GM18873 (cell line): Measurements from ENCODE around the gene UXS1.

Experiments
- ATAC-seq: cut with Tn5 transposase; IDR thresholded peaks from one replicate; pipeline ENCODE4 v1.9.1; 2021; ENCODE audit warnings: mild to moderate bottlenecking, moderate library complexity, moderate number of reproducible peaks; ENCODE audit not compliant: unreplicated experiment, low FRiP score

Gene UXS1

DNA sequence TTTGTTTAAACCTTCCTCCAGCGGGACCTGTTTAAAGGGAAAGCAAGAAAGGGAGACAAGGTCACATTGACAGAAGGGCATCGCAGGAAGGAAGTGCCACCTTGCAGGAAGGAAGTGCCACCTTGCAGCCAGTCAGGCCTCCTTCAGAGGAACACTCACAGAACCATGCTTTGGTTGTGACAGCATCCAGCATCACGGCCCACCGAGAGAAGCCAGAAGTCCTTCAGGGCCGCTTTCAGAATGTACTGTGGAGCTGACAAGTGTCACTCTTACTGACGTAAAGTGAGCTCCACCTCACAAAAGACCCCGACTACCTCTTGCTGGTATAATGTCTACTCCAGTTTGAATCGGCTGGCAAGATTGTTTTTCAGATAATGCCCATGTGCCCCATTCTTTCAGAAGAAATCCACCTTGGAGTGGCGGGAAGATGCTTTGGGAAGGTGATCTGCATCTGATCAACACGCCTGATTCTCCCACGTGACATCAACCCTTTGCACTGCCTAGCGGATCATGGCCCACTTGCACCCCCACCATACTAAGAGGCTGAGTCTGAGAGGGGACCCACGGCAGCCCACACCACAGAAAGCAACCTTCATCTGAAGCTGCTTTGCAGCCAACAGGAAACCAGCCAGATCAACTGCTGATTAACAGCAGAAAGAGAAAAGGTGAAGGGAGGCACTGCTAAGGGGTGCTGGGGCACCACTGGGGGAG is 99.8 kb downstream of the UXS1 start:
- no peak for ATAC-seq

DNA sequence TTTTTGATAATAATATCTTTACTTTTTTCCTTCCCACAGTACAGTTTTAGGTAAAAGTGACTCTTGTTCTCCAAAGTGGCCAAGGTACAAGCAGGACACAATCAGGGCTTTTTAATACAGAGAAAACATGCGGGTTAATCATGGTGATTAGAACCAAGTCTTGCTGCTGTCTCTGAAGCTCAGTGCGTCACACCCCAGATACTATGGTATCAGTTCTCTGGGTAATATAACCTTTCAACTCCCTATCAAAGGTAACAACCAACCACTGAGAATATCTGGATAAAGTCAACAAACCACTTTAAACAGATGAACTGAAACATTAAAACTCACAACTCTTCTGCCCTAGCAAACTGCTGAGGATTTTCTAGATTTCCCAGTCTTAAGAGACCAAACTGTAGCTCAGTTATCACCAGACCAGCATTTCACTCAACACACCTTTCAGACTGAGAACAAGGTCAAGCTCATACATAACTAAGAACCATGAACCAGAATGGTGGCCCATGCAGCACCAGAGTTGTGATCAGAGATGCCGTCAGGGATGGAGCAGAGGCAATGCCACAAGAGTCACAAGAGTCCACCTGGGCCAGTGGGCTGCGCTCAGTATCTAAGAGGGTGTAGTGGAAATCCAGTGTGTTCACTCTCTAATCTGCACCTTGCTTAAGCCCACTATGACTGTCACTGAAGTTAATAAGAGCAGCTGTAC is 103.0 kb downstream of the UXS1 start:
- ATAC-seq: no peak

GRCh38 chr2:106089611-106090010 is 104.5 kb downstream of the UXS1 start:
- no peak for ATAC-seq

GRCh38 chr2:106085181-106085940 is 108.7 kb downstream of the UXS1 start:
- no peak for ATAC-seq

DNA sequence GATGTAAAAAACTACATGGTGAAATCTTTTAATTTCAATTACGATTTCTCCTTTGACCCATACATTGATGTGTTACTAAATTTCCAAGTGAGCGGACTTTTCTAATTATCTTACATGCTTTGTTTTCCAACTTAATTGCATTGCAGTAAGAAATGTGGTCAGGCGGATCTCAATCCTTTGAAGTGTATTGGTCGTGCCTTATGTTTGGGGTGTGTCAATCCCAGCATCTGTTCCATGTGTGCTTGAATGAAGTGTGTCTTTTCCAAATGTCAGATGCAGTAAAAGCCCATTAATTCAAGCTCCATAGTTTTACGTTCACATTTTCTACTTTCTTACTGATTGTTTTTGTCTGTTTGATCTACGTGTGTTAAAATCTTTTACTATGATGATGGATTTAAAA is 113.1 kb downstream of the UXS1 start:
- no peak for ATAC-seq

- ATAC-seq: no peak
These were observed 116.0 kb downstream of the UXS1 start for GRCh38 chr2:106078096-106078495.

DNA sequence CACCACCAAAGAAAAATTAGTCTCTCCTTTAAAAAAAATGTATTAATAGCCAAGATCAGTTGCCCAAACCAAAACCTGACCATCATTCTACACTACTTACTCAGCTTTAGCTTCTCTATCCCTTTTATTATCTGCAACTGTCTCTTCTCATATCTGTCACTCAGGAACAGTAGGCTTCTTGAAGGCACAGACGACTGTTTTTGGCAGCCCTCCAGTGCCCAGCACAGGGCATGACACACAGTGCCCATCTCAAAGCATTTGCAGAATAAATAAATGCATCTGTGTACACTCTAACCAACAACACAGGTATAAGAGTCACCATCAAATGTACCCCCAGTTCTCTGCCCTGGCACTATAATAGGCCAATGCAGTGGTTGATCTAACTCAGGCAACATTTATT is 117.2 kb downstream of the UXS1 start:
- no peak for ATAC-seq

GRCh38 chr2:106075048-106075447 is 119.1 kb downstream of the UXS1 start:
- ATAC-seq: no peak

- no peak for ATAC-seq
These were observed 120.3 kb downstream of the UXS1 start for GRCh38 chr2:106073678-106074406.

GRCh38 chr2:106070181-106070580 is 123.9 kb downstream of the UXS1 start:
- no peak for ATAC-seq

DNA sequence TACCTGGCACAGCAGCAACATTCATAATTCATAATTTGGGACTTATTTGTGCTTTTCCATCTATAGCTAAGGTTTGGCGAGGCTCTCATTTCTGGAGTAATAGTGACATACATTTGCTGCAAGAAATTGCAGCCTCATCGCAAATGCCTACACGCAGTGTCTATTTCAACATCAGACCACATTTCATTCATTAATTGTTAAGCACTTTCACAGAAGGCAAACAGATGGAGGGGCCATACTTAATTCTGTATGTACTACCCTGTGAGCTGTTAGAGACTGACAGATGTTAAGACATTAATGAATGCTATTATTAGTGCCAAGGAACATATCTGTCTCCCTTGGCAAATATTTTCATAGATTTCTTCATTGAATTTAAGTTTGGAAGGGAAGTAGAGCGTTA is 125.7 kb downstream of the UXS1 start:
- no peak for ATAC-seq

GRCh38 chr2:106065983-106066820 is 127.9 kb downstream of the UXS1 start:
- ATAC-seq: no peak

- no peak for ATAC-seq
These were observed 128.7 kb downstream of the UXS1 start for GRCh38 chr2:106065268-106065982.

DNA sequence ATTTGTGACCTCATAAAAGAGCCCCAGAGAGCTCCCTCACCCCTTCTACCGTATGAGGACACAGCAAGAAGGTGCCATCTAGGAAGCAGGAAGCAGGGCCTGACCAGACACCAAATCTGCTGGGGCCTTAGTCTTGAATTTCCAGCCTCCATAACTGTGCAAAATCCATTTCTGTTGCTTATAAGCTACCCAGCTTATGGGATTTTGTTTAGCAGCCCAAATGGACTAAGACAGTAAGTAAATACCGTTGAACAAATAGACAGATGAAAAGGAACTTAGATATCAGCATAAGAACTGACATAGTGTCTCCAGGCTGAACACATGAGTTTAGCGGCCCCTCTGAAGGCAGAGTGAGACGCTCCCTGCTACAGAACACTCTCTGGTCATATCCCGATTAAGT is 130.9 kb downstream of the UXS1 start:
- no peak for ATAC-seq

DNA sequence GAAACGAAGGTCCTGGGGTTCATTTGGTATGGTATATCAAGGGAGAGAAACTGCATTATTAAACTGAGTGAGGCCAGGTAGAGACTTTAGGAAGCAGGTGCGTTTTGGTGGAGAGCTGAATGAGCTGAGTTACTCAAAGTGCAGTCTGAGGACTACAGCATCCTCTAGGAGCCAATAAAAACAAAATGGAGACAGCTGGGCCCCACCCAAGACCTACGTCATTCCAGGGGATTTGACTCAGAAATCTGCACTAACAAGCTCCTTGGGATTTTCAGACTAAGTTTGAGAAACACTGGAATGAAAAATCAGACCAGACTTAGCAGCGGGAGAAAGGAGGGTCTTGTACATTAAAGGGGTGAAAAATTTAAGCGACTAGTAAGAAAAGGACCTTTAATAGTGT is 131.5 kb downstream of the UXS1 start:
- no peak for ATAC-seq

DNA sequence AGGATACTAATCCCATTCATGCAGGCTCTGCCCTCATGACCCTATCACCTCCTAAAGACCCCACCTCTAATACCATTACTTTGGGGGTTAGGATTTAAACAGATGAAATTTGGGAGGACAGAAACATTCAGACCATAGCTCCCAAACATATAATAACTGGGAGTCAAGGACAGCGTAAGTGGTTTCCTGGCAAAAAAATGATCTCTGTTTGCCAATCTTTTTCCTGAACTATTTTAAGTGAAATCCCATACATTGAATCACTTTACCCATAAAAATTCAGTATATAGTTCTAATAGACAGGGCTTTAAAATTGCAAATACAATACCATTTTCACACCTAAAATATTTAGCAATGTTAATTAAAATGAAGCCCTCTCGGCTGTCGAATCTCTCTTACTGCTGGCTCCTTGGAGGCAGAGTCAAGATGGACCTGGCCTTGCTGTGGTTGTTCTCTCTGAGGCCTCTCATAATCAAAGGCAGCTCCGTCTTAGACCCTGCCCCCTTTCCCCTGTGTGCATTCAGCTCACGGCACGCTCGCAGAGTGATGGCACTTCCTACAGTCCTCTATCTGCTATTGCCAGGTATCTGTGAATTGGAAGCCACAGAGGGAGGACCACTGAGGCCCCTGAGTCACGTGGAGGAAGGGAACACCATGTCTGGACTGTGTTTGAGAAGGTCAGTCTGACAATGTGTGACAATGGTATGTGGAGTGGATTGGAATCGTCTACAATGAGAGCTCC is 132.3 kb downstream of the UXS1 start:
- ATAC-seq: no peak

DNA sequence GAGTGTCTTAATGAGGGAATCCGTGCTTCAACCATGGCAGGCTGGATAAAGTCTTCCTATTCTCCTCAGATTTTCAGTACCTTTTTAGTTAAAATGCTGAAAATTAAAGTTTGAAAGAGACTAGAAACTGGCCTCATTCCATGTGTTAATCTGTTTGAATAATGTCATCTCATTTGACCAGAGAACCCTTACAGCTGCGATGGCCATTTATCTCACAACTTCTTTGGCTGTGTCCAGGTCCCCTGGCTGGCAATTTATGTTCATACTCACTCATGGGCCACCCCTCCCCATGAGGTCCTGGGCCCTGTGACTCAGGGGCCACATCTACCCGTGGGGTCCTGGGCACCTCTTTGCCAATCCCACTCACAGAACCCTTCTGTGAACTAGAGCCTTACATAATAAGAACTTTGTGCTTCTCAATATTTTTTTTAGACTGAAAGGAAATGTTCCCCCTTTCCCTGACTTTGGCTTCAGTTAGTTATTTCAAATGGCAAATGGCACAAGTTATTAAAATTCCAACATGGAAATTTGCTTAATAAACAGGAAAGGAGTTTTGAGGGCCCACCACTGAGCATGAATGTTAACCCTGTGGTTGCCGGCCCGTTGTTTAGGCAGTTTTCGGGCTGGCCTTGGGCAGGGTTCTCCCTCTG is 134.6 kb downstream of the UXS1 start:
- no peak for ATAC-seq

DNA sequence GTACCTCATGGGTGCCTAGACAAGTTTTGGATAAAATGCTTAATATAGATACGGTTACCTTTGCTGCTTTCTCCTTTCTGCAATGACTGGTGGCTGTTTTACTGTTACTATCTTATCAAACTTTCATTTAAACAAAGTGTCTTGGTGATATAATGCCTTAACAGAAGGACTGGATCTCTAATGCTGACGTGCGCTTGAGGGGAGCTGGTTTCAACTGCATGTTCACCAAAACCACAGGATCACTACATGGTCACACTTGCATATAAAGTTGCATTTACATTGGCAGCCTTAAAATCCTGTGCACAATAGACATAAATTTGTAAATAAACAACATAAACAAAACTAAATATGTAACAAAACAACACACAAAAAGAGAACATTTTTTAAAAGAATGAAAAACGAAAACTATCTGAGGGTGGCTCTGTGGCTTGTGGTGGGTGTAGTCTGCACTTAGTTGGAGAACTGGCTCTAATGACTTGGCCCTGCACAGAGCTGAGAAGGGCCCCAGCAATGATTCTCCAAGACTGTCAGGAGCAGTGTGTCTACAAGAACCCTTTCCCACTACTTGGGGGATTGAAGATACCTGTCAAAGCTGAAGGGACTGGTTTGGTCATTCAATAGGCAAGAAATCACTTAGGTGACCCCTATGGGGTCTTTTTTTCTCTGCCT is 135.5 kb downstream of the UXS1 start:
- no peak for ATAC-seq
